Esophagus muscularis mucosa (tissue), 4 donors: Measurements from ENCODE around the gene ZNF112.

Source experiments
- CTCF ChIP-seq, 3 experiments: fragments of 200-600 bp in 2 of 3; fragments of 450-650 bp in 1 of 3; sonication (generic) in 2 of 3; IDR thresholded peaks; one replicate each; pipeline ENCODE4 v1.5.1; 2017 to 2019; ENCODE audit warnings: antibody characterized with exemption in 3 of 3, mild to moderate bottlenecking in 2 of 3, moderate library complexity in 1 of 3
- EP300 ChIP-seq: sonication (generic); formaldehyde crosslinking; IDR thresholded peaks from one replicate; pipeline ENCODE4 v1.6.1; 2017; ENCODE audit warnings: antibody characterized with exemption
- POLR2A ChIP-seq: fragments of 450-650 bp; IDR thresholded peaks from one replicate; pipeline ENCODE4 v1.6.1; 2017; ENCODE audit warnings: antibody characterized with exemption, moderate library complexity, mild to moderate bottlenecking, low read depth
- POLR2AphosphoS5 ChIP-seq, 2 donors: sonication (generic); formaldehyde crosslinking; IDR thresholded peaks; one replicate each; pipeline ENCODE4 v1.6.1; 2017; ENCODE audit warnings: antibody characterized with exemption in 2 of 2

- TF ChIP-seq CTCF (IDR thresholded peaks at IDR 0.05) (peak in 1 of 3 experiments; percentile 6), POLR2A (no peak), EP300 (no peak), POLR2AphosphoS5 (IDR thresholded peaks at IDR 0.05) (peak; percentile 80 to 94)
These were observed 51.8 kb downstream of the ZNF112 start, which contains the start of gene ZNF235 for GRCh38 chr19:44304659-44305193.
